Measurements from ENCODE around the gene ZCCHC14.
"Not testable (repeated sequence)": the region's sequence is repeated elsewhere in the genome, so short reads cannot be mapped to it uniquely, and the experiment has no call there.

ZCCHC14 gene

GRCh38 chr16:87380403-87380802 is 112.4 kb downstream of the ZCCHC14 start:
- no peak overlapping the region for H3K4me3 ChIP-seq (replicated peaks in 1 of 2; ENCODE audit: low read depth in 2 of 2, low read length in 2 of 2)
- no peak for TF ChIP-seq CTCF (IDR thresholded peaks at IDR 0.05; ENCODE audit: low read depth, low read length)
- DNase-seq (ENCODE audit: low read depth in 2 of 2), result no peak

DNA sequence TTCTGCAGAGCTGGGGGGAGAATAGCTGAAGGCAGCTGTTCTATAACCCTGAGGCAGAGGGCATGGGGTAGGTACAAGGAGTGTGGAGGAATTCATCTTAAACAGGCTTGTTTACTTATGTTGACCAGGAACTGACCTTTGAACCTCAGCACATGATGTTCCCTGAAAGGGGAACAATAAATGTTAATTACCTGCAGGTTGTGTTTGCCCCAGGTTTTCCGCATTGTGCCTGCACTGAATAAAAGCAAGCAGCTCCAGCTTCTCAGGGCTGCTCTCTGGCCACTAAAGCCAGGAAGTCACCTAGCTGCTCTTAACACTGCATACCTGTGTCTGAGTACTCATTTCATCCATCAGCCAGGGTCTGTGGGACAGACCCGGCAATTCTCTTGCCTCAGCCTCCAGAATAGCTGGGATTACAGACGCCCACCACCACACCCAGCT is 113.5 kb downstream of the ZCCHC14 start:
- not testable (repeated sequence) for H3K4me3 ChIP-seq (replicated peaks in 1 of 2; ENCODE audit: low read depth in 2 of 2, low read length in 2 of 2); DNase-seq (ENCODE audit: low read depth in 2 of 2)

- no peak for TF ChIP-seq CTCF (IDR thresholded peaks at IDR 0.05; ENCODE audit: low read depth, low read length)
- no peak for DNase-seq (ENCODE audit: low read depth in 2 of 2)
Measured at GRCh38 chr16:87376660-87377059, 116.2 kb downstream of the ZCCHC14 start.

DNA sequence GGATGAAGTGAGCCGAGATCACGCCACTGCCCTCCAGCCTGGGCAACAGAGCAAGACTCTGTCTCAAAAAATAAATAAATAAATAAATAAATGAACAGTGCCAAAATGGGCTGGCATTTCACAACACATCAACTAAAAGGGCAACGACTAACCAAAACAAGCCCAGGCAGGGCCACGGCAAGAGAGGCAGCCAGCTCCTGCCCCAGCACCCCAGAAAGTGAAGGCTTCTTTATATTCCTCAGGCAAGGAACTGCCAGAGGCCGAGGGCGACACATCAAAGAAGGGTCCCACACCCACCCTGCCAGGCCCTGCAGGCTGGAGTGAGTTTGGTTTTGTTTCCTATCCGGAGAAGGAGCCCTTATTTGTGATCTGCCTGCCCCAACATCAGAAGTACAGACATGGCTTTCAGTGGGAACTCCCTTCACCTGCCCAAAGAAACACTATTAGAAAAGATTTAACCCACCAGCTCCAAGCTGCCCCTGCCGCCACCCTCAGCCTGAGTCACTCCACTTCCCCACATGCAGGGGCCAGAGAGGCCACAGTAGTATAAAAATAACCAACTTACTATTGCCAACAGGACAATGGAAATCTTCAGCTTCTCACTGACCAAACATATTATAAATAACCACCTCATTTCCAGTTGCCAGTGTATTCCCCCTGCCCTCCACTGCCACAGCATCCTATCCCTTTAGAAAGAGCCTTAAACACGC is 117.2 kb downstream of the ZCCHC14 start:
- no peak for TF ChIP-seq CTCF (IDR thresholded peaks at IDR 0.05; ENCODE audit: low read depth, low read length)
- peak; percentile 45 to 47 for DNase-seq (ENCODE audit: low read depth in 2 of 2)

More at GRCh38 chr16:87376660-87377059, 116.2 kb downstream of the ZCCHC14 start:
- no peak overlapping the region for H3K4me3 ChIP-seq (replicated peaks in 1 of 2; ENCODE audit: low read depth in 2 of 2, low read length in 2 of 2)

DNA sequence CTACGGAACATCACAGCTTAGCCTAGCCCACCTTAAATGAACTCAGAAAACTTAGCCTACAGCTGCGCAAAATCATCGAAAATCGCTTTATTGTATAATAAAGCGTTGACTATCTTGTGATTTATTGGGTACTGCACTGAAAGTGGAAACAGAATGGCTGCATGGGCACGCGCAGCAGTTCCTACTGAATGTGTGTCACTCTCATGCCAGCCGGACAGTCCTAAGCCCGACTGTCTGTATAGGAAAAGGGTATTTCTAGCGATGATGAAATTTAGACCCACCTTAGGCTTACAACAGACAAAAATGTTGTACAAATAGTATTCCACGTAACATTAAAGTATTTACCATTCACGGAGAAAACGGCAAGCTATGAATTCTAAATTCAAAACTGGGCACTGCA is 118.5 kb downstream of the ZCCHC14 start:
- DNase-seq (ENCODE audit: low read depth in 2 of 2), result no peak

More for the DNA sequence above, 117.2 kb downstream of the ZCCHC14 start:
- no peak overlapping the region for H3K4me3 ChIP-seq (replicated peaks in 1 of 2; ENCODE audit: low read depth in 2 of 2, low read length in 2 of 2)

DNA sequence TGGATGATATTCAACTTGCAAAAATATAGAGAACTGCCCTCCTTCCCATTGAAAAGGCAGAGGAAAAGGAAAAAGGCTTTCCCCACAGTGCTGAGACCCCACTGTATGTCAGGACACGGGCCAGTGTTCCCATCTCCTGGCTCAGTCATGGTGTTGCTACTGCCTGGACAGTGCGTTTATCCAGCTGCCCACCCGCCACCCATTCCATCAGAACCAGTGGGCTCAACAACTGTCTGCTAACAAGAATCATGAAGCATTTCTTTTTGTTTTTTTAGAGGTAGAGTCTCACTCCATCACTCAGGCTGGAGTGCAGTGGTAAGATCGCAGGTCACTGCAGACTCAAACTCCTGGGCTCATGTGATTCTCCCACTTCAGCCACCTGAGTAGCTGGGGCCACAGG is 120.5 kb downstream of the ZCCHC14 start:
- DNase-seq (ENCODE audit: low read depth in 2 of 2), result no peak
- H3K4me3 ChIP-seq (replicated peaks in 1 of 2; ENCODE audit: low read depth in 2 of 2, low read length in 2 of 2), result no peak overlapping the region
- TF ChIP-seq CTCF (IDR thresholded peaks at IDR 0.05; ENCODE audit: low read depth, low read length), result no peak

More for the DNA sequence above, 118.5 kb downstream of the ZCCHC14 start:
- no peak overlapping the region for H3K4me3 ChIP-seq (replicated peaks in 1 of 2; ENCODE audit: low read depth in 2 of 2, low read length in 2 of 2)
- no peak for TF ChIP-seq CTCF (IDR thresholded peaks at IDR 0.05; ENCODE audit: low read depth, low read length)

DNA sequence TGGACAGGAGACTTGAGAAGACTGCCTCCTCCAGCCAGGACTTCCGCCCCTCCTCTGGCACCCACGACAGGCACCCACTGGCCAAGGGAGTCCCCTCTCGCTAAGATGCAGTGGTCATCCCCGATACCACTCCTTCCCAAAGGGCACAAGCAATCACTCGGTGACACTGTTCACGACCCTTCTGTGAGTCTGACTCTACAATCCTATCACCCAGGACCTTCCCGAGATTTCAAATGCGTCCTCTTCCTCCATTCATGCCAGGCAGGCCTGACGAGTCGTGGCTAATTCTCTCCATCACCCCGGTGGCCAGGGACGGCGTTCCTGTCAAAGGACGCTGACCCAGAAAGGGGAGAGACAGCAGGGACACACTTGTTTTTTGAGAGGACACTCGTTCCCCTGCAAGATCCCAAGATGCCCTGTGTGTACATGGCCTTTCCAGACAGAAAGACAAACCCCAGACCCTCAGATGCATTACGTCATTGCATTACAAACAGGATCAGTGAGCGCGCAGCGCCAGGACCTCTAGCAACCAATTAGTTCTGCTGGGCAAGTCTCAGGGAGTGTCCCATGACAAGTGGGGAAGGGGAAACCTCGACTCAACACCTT is 121.5 kb downstream of the ZCCHC14 start:
- TF ChIP-seq CTCF (IDR thresholded peaks at IDR 0.05; ENCODE audit: low read depth, low read length), result no peak
- H3K4me3 ChIP-seq (replicated peaks in 1 of 2; ENCODE audit: low read depth in 2 of 2, low read length in 2 of 2), result no peak overlapping the region
- DNase-seq (ENCODE audit: low read depth in 2 of 2), result no peak
